Subcutaneous abdominal adipose tissue (tissue), 5 donors: ENCODE results near the gene RAD23A.
"Not testable (repeated sequence)": the region's sequence is repeated elsewhere in the genome, so short reads cannot be mapped to it uniquely, and the experiment has no call there.

Experiments
- H3K27ac ChIP-seq: one replicate; pipeline ENCODE4 v1.7.0; 2013; ENCODE audit warnings: low read depth, mild to moderate bottlenecking, inconsistent platforms, low read length, moderate library complexity
- H3K27me3 ChIP-seq, 5 donors: one replicate each; pipeline ENCODE4 v1.7.0; 2013; ENCODE audit warnings: low read length in 5 of 5, inconsistent platforms in 1 of 5; ENCODE audit not compliant: control insufficient read depth in 5 of 5, insufficient read depth in 4 of 5
- H3K36me3 ChIP-seq, 5 donors: one replicate each; pipeline ENCODE4 v1.7.0; 2013; ENCODE audit warnings: low read length in 5 of 5; ENCODE audit not compliant: control insufficient read depth in 5 of 5, insufficient read depth in 5 of 5
- H3K4me1 ChIP-seq, 5 donors: one replicate each; pipeline ENCODE4 v1.7.0; 2013; ENCODE audit warnings: low read length in 5 of 5, mild to moderate bottlenecking in 3 of 5, moderate library complexity in 1 of 5; ENCODE audit not compliant: control insufficient read depth in 5 of 5, insufficient read depth in 5 of 5
- H3K4me3 ChIP-seq, 5 donors: one replicate each; pipeline ENCODE4 v1.7.0; 2013; ENCODE audit warnings: low read length in 5 of 5, low read depth in 1 of 5
- H3K9ac ChIP-seq, 5 donors: one replicate each; pipeline ENCODE4 v1.7.0; 2013; ENCODE audit warnings: low read length in 5 of 5, mild to moderate bottlenecking in 4 of 5, moderate library complexity in 3 of 5
- H3K9me3 ChIP-seq, 5 donors: one replicate each; pipeline ENCODE4 v1.7.0; 2013; ENCODE audit warnings: low read length in 5 of 5; ENCODE audit not compliant: control insufficient read depth in 5 of 5
- donor health status: healthy.
- donor health status: healthy.
- donor health status: healthy.
- donor health status: healthy.
- donor health status: healthy.

RAD23A gene

DNA sequence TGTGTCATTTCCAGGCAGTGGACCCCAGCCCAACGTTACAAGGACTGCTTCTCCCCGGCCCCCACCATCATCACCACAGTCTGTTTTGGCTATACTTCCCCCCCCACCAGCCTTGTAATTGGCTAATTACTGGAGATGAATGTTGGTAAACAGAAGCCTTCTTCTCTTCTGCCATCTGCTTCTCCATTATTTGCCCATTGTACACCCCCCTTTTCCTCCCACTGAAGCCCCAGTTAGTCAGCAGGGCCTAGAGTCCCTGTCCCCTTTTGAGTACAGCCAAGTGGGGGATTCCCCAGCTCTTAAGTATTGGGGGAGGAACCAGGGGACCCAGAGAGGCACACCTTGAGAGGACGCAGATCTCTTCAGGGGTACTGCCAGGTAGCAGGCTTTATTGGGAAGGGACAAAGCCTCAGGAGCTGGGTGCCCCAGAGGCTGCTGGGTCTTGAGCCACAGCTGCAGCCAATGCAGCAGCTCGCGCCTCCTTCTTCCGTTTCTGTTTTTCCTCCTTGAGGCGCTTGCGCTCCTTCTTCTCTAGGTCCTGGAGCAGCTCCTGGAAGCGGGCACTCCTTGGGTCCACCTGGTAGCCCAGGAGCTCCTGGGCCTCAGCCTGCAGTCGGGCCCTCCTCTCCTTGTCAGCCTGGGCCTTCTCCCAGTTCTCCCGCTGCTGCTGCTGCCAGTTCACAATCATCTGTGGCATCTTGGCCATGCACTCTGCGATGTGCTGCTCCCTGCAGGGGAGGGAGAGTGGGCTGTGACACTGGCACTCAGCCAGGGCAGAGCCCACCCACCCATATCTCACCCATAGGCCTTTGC, 8.3 kb downstream of the RAD23A start:
- H3K36me3 ChIP-seq, result peaks cover 0 to 56% (median 54%) of the 10 kb centered on the region in 5 donors
- H3K9ac ChIP-seq, result peak overlapping the region in 1 of 5 donors; percentile 40
- peaks cover 2 to 29% (median 21%) of the 10 kb centered on the region in 5 donors for H3K4me1 ChIP-seq
- no peak overlapping the region for H3K4me3 ChIP-seq
- no peaks in the 10 kb centered on the region for H3K9me3 ChIP-seq
- H3K27ac ChIP-seq, result peak overlapping the region; percentile 48
- H3K27me3 ChIP-seq, result no peaks in the 10 kb centered on the region

DNA sequence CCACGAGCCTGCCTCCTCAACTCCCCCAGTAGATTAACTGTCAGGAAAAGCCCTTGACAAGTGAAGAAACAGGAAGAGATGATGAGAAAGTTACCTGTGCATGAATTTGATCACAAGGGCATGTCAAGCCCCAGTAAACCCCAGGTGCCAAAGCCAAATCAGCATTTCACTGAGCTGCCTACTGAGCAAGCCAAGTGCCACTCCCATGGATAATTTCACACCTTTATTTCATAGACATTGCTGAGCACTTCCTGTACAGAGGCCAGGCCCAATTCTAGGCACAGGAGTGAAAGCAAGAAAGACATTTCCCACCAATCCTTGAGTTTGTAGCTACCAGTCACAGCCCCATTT, 8.9 kb downstream of the RAD23A start:
- Histone ChIP-seq H3K9ac (no peak overlapping the region), H3K4me1 (peaks cover 2 to 29% (median 21%) of the 10 kb centered on the region in 5 donors), H3K4me3 (no peak overlapping the region), H3K27ac (peak overlapping the region; percentile 41), H3K9me3 (no peaks in the 10 kb centered on the region), H3K27me3 (no peaks in the 10 kb centered on the region), H3K36me3 (peaks cover 0 to 50% (median 48%) of the 10 kb centered on the region in 5 donors)

DNA sequence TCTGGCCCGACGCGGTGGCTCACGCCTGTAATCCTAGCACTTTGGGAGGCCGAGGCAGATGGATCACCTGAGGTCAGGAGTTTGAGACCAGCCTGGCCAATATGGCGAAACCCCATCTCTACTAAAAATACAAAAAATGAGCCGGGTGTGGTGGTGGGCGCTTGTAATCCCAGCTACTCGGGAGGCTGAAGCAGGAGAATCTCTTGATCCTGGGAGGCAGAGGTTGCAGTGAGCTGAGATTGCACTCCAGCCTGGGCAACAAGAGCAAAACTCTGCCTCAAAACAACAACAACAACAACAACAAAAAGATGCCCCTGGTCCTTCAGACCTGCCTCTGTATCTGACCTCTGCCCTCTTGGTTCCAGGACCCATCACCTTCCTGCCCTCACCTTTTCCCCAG, 9.9 kb downstream of the RAD23A start:
- H3K36me3 ChIP-seq, result peaks cover 0 to 41% (median 40%) of the 10 kb centered on the region in 5 donors
- not testable (repeated sequence) for H3K9me3 ChIP-seq, H3K27me3 ChIP-seq
- peaks cover 2 to 26% (median 21%) of the 10 kb centered on the region in 5 donors for H3K4me1 ChIP-seq
- peak overlapping the region; percentile 62 for H3K27ac ChIP-seq
- peak overlapping the region in 3 of 5 donors; percentile 46 to 88 (median 87) for H3K9ac ChIP-seq
- peak overlapping the region in 2 of 5 donors; percentile 77 to 95 for H3K4me3 ChIP-seq

DNA sequence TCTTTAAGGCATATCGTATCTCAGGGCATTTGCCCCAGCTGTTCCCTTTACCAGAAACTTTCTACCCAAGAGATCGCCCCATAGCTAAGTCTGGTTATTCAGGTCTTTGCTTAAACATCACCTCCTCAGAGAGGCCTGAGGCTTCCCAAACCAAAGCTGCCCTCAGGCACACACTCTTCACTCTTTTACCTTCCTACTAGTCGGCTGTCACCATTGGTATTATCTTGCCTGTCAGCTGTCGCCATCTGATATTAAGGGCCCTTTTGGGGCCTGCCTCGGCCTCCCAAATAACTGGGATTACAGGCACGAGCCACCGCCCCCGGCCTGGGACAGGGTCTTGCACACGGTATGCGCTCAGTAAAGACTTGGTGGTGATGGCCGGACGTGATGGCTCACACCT, 10.3 kb downstream of the RAD23A start:
- Histone ChIP-seq H3K27ac (peak overlapping the region; percentile 62), H3K36me3 (peaks cover 0 to 36% (median 35%) of the 10 kb centered on the region in 5 donors), H3K4me1 (peaks cover 2 to 26% (median 21%) of the 10 kb centered on the region in 5 donors), H3K27me3 (no peaks in the 10 kb centered on the region), H3K9me3 (no peaks in the 10 kb centered on the region), H3K9ac (peak overlapping the region in 4 of 5 donors; percentile 46 to 88 (median 88)), H3K4me3 (peak overlapping the region; percentile 77 to 99 (median 87))

DNA sequence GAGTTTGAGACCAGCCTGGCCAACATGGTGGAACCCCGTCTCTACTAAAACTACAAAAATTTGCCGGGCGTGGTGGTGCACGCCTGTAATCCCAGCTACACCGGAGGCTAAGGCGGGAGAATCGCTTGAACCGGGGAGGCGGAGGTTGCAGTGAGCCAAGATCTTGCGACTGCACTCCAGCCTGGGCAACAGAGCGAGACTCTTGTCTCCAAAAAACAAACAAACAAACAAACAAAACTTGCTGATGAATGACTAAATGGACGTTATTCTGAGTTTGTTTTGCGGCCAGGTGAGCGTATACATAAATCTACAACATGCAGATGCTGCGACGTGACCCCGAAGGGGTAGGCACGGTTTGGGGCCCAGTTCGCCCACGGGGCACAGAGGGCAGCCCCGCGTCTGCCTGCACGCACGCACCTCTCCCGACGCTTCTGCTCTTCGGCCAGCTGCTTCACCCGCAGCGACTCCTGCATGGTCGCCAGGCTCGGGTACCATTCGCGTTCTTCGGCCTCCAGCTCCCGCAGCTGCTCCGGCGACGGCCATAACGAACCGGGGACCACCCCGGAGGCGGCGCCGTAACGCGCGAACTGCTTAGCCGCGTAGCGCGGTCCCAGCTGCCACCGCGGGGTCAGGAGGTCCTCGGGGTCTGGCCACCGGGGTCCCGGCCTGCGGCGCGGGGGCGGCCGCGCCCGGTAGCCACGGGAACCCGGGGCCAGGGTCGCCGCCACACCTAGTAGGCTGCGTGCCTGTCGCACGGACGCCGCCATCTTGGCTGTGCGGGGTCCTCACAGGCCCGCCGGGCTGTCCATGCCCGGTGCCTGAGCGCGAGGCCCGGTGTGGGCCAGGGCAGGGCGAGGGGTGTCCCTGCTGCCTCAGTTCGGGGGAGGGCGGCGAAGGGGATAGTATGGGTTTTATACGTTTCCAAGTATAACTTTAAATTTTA, 11.1 kb downstream of the RAD23A start, which contains the start of gene GADD45GIP1:
Gene GADD45GIP1, minus strand, starts transcription at position 778 of the 943 bp plus-strand sequence. Its CDS starts 11 bp downstream, at position 767.
- Histone ChIP-seq H3K9me3 (no peaks in the 10 kb centered on the region), H3K36me3 (peaks cover 0 to 29% (median 29%) of the 10 kb centered on the region in 5 donors), H3K27me3 (no peaks in the 10 kb centered on the region), H3K27ac (peak within 1 kb of the TSS; percentile 62), H3K9ac (peak within 1 kb of the TSS; percentile 56 to 88 (median 87)), H3K4me1 (peaks cover 2 to 26% (median 21%) of the 10 kb centered on the region in 5 donors), H3K4me3 (peak within 1 kb of the TSS; percentile 77 to 99 (median 87))

DNA sequence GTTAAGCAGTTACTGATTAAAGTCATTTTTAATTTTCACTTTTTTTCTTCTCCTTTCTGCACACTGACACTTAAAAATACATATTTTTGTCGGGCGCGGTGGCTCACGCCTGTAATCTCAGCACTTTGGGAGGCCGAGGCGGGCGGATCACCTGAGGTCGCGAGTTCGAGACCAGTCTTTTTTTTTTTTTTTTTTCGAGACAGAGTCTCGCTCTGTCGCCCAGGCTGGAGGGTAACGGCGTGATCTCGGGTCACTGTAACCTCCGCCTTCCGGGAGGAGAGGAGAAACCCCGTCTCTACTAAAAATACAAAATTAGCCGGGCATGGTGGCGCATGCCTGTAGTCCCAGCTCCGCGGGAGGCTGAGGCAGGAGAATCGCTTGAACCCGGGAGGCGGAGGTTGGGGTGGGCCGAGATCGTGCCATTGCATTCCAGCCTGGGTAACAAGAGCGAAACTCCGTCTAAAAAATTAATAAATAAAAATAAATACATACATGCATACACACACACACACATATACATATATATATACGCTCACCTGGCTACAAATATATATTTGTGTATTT, 11.8 kb downstream of the RAD23A start:
- H3K4me3 ChIP-seq, result peak overlapping the region; percentile 40 to 99 (median 87)
- not testable (repeated sequence) for H3K9me3 ChIP-seq, H3K27me3 ChIP-seq
- peak overlapping the region; percentile 62 for H3K27ac ChIP-seq
- peaks cover 2 to 25% (median 19%) of the 10 kb centered on the region in 5 donors for H3K4me1 ChIP-seq
- H3K36me3 ChIP-seq, result peaks cover 0 to 23% (median 21%) of the 10 kb centered on the region in 5 donors
- peak overlapping the region; percentile 48 to 88 (median 87) for H3K9ac ChIP-seq

DNA sequence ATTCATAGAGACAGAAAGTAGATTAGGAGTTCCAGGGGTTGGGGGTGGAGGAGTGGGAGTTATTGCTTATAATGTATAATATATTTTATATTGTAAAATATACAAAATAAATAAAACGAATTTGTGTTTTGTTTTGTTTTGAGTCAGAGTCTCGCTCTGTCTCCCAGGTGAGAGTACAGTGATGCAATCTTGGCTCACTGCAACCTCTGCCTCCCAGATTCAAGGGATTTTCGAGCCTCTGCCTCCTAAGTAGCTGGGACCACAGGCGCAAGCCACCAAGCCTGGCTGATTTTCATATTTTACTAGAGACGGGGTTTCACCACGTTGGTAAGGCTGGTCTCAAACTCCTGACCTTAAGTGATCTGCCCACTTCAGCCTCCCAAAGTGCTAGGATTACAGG, 13.8 kb downstream of the RAD23A start:
- Histone ChIP-seq H3K36me3 (peaks cover 0 to 5% (median 3%) of the 10 kb centered on the region in 5 donors), H3K27ac (no peak overlapping the region), H3K4me1 (peaks cover 0 to 17% (median 15%) of the 10 kb centered on the region in 5 donors), H3K9ac (no peak overlapping the region), H3K27me3 (no peaks in the 10 kb centered on the region), H3K9me3 (no peaks in the 10 kb centered on the region), H3K4me3 (no peak overlapping the region)

DNA sequence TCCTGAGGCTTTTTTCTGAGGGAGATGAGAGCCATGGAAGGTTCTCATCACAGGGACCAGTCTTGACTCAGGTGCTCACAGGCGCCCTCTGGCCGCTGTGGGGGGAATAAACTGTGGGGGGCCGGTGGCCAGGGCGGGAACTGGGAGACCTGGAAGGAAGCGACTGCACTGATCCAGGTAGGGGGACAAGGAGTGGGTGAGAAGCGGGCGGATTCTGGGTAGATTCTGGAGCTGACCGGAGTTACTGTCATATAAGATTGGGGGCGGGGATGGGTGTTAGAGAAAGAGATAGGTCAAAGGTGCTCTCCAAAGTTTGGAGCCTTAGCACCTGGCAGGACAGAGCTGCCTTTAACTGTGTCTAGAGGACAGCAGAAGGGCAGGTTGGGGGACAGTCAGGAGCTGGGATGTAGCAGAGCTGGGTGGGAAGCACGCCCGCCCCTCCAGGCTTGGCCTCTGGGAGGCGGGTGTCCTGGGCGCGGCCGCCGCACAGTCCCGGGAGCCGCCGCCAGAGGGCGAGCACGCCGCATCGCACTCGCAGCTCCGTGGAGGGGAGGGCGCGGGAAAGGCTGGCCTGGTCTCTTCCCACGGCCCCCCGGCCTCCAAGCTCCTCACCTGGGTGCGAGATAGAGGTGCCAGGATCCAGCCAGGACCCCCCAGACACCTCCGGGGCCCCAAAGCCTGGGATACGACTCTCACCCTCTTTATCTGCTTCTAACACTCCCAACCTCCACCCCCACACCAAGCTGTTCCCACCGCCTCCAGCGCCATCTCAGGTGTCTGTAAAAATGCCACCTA, 19.6 kb downstream of the RAD23A start:
- Histone ChIP-seq H3K27ac (no peak overlapping the region), H3K36me3 (no peaks in the 10 kb centered on the region), H3K27me3 (no peaks in the 10 kb centered on the region), H3K4me3 (peak overlapping the region; percentile 65 to 89 (median 76)), H3K9ac (peak overlapping the region in 4 of 5 donors; percentile 43 to 79 (median 56)), H3K9me3 (no peaks in the 10 kb centered on the region), H3K4me1 (peaks cover 0 to 18% (median 17%) of the 10 kb centered on the region in 5 donors)

DNA sequence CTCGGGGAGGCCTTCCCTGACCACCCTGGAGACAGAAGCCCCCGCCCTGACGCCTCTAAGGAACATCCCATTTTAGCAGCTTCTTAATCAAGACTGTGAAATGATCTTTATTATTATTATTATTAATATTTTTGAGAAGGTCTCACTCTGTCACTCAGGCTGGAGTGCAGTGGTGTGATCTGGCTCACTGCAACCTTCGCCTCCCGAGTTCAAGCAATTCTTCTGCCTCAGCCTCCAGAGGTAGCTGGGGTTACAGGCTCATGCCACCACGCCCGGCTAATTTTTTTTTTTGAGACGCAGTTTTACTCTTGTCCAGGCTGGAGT, 20.1 kb downstream of the RAD23A start:
- Histone ChIP-seq H3K4me3 (peak overlapping the region in 1 of 5 donors; percentile 65), H3K9me3 (no peaks in the 10 kb centered on the region), H3K9ac (peak overlapping the region in 1 of 5 donors; percentile 79), H3K36me3 (no peaks in the 10 kb centered on the region), H3K4me1 (peaks cover 0 to 18% (median 17%) of the 10 kb centered on the region in 5 donors), H3K27me3 (no peaks in the 10 kb centered on the region), H3K27ac (no peak overlapping the region)
